HUES64 (cell line): ENCODE measurements around the gene MGMT.
A peak's percentile ranks its signal among the peaks of the same experiment; 100 is the strongest.

ENCODE experiments used
- H3K27ac ChIP-seq: 2 replicates; pipeline ENCODE4 v1.7.0; 2013; ENCODE audit warnings: low read depth, low read length, inconsistent platforms
- H3K27me3 ChIP-seq: 2 replicates; pipeline ENCODE4 v1.6.1; 2013; ENCODE audit warnings: mild to moderate bottlenecking, low read length; ENCODE audit not compliant: insufficient read depth
- H3K36me3 ChIP-seq: 2 replicates; pipeline ENCODE4 v1.6.1; 2013; ENCODE audit warnings: mild to moderate bottlenecking, low read length; ENCODE audit not compliant: insufficient read depth
- H3K4me1 ChIP-seq: 2 replicates; pipeline ENCODE4 v1.6.1; 2013; ENCODE audit warnings: mild to moderate bottlenecking, low read length, moderate library complexity; ENCODE audit not compliant: insufficient read depth
- H3K4me3 ChIP-seq: 2 replicates; pipeline ENCODE4 v1.5.1; 2013; ENCODE audit warnings: mild to moderate bottlenecking, low read length, moderate library complexity
- H3K9ac ChIP-seq: 2 replicates; pipeline ENCODE4 v1.6.1; 2013; ENCODE audit warnings: mild to moderate bottlenecking, low read depth, low read length
- H3K9me3 ChIP-seq: 2 replicates; pipeline ENCODE4 v1.6.1; 2013; ENCODE audit warnings: low read depth, low read length; ENCODE audit not compliant: insufficient read depth
- WGBS: fragments of 150-250, 120-280 bp; methylation state at CpG from one replicate; pipeline ENCODE4 v1.1.7; 2013; ENCODE audit warnings: missing lambda C conversion rate; 5-methylcytosine and 5-hydroxymethylcytosine counted together

MGMT gene

DNA sequence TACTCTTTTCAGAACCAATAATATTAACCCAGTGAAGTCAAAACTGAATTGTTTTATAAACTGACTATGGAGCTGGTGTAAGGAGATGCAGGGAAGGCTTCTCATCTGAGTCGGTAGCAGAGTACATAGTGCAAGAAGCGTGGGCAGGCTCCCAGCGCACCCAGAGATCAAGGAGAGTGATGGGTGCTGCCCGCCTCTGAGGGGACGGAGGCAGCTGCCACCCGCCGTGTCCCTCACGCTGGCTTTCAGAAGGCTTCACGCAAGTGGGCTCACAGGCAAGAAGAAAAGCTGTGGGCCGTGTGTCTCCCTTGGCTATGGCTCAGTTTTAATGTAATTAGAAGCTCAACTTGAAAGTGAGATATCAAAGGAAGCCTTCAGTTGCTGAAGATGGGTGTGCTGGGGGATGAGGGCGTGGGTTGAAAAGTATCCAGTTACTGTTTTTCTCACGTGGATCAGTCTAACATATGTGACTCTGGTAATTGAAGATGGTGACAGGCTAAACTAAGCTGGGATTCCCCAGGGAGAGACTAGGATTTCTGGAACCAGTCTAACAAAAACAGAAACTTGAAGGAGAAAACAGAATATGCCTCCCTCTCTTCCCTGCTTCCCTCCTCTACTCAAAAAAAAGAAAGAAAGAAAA, 159.9 kb downstream of the MGMT start:
- no peak overlapping the region for H3K4me3 ChIP-seq
- H3K9me3 ChIP-seq, result no peaks in the 10 kb centered on the region
- no peak overlapping the region for H3K27ac ChIP-seq
- no peaks in the 10 kb centered on the region for H3K36me3 ChIP-seq
- no peaks in the 10 kb centered on the region for H3K27me3 ChIP-seq
- H3K4me1 ChIP-seq, result peaks cover 9% of the 10 kb centered on the region; the same call in 1 of the 2 replicates
- H3K9ac ChIP-seq, result no peak overlapping the region
- WGBS, result 92% methylated on average over 12 of the region's 12 CpGs

DNA sequence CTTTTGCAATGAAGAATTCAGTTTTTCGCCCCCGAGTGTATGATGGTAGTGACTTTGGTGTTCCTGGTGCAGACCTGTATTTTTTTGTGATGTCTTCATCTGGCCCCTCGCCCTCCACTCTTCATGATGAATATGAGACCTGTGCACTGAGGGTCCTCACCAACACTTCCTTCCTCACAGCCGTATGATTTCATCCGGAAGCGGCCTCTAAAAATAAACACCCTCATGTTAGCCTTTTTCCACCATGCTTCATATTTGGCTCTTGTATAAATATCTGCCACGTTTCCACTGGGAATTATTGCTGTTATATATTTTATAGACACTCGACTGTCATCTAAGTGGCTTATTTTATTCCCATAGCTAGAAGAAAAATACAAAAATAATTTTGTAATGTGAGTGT, 160.4 kb downstream of the MGMT start:
- WGBS, result 94% methylated on average over 8 of the region's 8 CpGs
- Histone ChIP-seq H3K27me3 (no peaks in the 10 kb centered on the region), H3K27ac (no peak overlapping the region), H3K9me3 (no peaks in the 10 kb centered on the region), H3K9ac (no peak overlapping the region), H3K36me3 (no peaks in the 10 kb centered on the region), H3K4me1 (peaks cover 5% of the 10 kb centered on the region; the same call in 1 of the 2 replicates), H3K4me3 (no peak overlapping the region)

DNA sequence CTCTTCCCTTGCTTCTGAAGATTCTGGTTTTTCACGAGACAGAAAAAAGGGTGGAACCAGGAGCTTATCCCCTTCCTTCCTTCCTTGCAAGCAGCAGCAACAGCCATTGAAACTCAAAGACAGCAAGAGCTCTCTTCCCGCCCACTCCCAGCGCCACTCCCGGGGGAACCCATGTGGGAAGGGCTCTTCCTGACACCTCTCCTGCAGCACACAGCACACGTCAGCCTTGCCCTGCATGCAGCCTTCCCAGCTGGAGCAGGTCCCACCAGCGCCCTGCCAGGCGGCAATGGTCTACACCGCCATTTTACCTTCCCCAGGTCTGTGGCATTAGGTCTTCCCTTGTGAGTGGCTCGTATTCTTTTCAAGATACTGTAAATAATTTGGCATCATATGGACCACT, 161.8 kb downstream of the MGMT start:
- Histone ChIP-seq H3K4me1 (no peaks in the 10 kb centered on the region), H3K36me3 (no peaks in the 10 kb centered on the region), H3K9ac (no peak overlapping the region), H3K27me3 (no peaks in the 10 kb centered on the region), H3K27ac (no peak overlapping the region), H3K9me3 (no peaks in the 10 kb centered on the region), H3K4me3 (no peak overlapping the region)
- WGBS, result 84% methylated on average over 9 of the region's 9 CpGs

DNA sequence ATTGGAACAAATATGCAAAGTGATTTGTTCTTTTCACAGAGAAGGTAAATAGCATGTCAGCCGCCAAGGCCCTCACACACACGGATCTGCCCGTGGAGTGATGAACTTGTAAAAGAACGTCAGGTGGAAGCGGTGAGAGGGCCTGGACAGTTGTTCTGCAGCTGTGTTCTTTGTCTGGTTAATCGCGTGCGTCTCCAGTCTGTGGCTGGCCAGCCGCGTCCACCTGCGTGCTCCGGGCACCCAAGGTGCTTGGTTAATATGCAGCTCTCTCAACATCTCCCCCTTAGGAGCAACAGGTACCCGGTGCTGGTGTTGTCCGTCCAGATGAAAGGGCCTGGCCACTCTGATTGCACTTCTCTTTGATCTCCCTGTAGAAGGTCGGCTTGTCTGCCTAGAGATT, 162.9 kb downstream of the MGMT start:
- no peak overlapping the region for H3K9ac ChIP-seq
- H3K36me3 ChIP-seq, result no peaks in the 10 kb centered on the region
- no peaks in the 10 kb centered on the region; the same call in 1 of the 2 replicates for H3K4me1 ChIP-seq
- H3K9me3 ChIP-seq, result no peaks in the 10 kb centered on the region
- no peak overlapping the region for H3K27ac ChIP-seq
- no peak overlapping the region for H3K4me3 ChIP-seq
- no peaks in the 10 kb centered on the region for H3K27me3 ChIP-seq
- 97% methylated on average over 15 of the region's 15 CpGs for WGBS

DNA sequence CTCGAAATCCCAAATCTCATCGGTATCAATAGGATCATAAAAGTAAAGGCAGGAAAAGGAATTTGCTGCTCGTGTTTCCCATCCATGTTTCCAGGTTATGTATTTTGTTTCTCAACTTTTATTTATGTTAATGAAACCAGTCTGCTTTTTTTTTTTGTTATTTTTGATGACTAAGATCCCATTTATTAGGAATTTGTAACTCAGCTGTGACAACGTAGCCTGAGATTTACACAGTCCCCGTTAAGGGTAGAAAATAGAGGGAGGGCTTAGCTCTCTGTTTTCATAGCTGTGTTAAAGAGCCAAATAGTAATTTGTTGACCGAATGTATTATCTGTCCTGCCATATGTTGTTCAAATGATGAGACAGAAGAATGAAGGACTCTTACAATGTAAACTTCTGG, 164.0 kb downstream of the MGMT start:
- 91% methylated on average over 6 of the region's 6 CpGs for WGBS
- H3K9me3 ChIP-seq, result no peaks in the 10 kb centered on the region

DNA sequence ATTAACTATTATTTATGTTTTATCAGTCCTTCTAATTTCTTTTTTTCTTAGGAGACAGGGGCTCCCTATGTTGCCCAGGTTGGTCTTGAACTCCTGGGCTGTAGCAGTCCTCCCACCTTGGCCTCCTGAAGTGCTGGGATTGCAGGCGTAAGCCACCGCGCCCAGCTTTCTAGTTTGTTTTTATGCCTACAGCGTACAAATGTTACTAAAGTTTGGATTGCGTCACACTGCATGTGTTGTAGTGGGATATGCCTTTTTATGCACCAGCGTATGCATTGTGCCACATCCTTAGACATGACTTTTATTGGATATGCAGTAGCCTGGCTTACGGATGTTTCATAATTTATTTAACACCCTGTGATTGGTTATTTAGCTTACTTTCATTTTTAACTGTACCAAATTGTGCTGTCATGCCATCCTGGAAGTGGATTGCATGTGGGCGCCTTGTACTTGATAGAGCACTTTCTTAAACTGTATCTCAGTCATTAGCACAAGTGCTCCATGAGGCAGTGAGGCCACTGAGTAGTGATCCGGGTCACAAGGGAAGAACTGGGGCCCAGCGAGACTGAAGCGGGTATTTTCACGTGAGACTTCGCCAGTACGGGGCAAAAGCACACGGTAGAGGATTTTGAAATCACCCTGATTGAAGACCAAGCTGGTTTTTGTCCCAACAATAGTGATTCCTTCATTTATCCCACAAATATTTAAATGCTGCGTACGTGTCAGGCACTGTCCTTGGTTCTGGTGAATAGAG, 165.0 kb downstream of the MGMT start:
- H3K4me3 ChIP-seq, result no peak overlapping the region
- no peaks in the 10 kb centered on the region for H3K36me3 ChIP-seq
- H3K4me1 ChIP-seq, result peaks cover 12% of the 10 kb centered on the region
- no peak overlapping the region for H3K27ac ChIP-seq
- H3K9ac ChIP-seq, result no peak overlapping the region
- H3K27me3 ChIP-seq, result no peaks in the 10 kb centered on the region
- H3K9me3 ChIP-seq, result no peaks in the 10 kb centered on the region
- 96% methylated on average over 16 of the region's 17 CpGs for WGBS

More for the DNA sequence above, 164.0 kb downstream of the MGMT start:
- Histone ChIP-seq H3K36me3 (no peaks in the 10 kb centered on the region), H3K27me3 (no peaks in the 10 kb centered on the region), H3K4me3 (no peak overlapping the region), H3K9ac (no peak overlapping the region), H3K27ac (no peak overlapping the region), H3K4me1 (peaks cover 2% of the 10 kb centered on the region; the same call in 1 of the 2 replicates)

DNA sequence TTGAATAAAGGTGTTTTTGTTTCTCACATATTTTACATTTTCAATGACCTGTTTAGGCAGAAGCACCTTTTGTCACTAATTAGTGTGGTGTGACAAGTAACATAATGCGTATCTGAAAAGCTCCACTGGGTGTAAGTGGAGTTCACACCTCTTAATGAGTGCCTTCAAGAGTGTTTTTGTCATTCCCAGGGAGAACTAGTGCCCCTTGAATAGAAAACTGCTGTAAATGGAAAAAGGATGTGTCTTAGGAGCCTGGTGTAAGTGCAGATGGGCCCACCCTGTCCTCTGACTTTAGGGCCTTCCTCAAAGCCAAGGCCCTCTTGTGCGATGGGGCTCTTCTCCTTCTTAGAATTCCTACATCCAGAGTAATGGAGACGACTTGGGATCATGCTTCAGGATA, 170.0 kb downstream of the MGMT start:
- no peaks in the 10 kb centered on the region for H3K27me3 ChIP-seq
- peaks cover 17% of the 10 kb centered on the region for H3K4me1 ChIP-seq
- no peak overlapping the region for H3K9ac ChIP-seq
- 55% methylated on average over 3 of the region's 3 CpGs for WGBS
- H3K4me3 ChIP-seq, result no peak overlapping the region
- peak overlapping the region; percentile 38; the same call in 1 of the 2 replicates for H3K27ac ChIP-seq
- H3K9me3 ChIP-seq, result no peaks in the 10 kb centered on the region
- no peaks in the 10 kb centered on the region for H3K36me3 ChIP-seq

DNA sequence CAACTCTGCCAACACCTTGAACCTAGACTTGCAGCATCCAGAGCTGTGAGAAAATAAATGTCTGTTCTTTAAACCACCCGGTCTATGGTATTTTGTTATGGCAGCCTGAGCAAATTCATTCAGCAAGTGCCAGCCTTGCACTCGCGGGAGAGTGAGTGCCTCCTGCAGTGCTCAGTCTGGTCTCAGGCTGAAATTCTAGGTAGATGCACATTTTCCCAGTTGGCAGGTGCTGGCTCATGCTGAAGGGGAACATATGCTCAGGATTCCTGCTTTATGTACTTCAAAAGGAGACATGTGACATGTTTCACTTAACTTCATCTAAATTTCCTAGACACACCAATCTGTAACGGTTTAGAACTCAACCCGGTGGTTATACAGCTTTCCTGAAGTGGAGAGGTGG, 170.8 kb downstream of the MGMT start:
- no peaks in the 10 kb centered on the region for H3K27me3 ChIP-seq
- no peak overlapping the region for H3K27ac ChIP-seq
- WGBS, result 86% methylated on average over 5 of the region's 5 CpGs
- H3K4me3 ChIP-seq, result no peak overlapping the region
- peaks cover 25% of the 10 kb centered on the region for H3K4me1 ChIP-seq
- no peak overlapping the region for H3K9ac ChIP-seq
- H3K36me3 ChIP-seq, result no peaks in the 10 kb centered on the region
- H3K9me3 ChIP-seq, result no peaks in the 10 kb centered on the region

DNA sequence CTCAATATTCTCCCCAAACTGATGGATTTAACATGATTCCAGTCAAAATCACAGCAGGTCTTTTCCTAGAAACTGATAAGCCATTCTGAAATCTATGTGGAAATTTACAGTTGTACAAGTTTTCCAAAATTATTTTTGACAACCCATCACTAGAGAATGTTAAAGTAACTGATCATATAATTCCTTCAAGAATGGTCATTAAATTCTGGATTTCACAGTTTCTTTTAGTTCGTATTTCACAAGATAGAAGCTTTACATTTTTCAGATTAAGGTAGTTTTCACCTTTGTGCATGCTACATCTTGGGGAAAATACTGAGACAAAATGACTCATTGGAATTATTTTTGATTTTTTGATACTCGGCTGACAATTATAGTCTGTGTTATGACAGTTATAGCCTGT, 174.3 kb downstream of the MGMT start:
- no peaks in the 10 kb centered on the region for H3K27me3 ChIP-seq
- no peak overlapping the region for H3K27ac ChIP-seq
- no peak overlapping the region for H3K9ac ChIP-seq
- H3K9me3 ChIP-seq, result no peaks in the 10 kb centered on the region
- WGBS, result 96% methylated on average over 2 of the region's 2 CpGs
- peaks cover 27% of the 10 kb centered on the region for H3K4me1 ChIP-seq
- no peaks in the 10 kb centered on the region for H3K36me3 ChIP-seq
- H3K4me3 ChIP-seq, result no peak overlapping the region

DNA sequence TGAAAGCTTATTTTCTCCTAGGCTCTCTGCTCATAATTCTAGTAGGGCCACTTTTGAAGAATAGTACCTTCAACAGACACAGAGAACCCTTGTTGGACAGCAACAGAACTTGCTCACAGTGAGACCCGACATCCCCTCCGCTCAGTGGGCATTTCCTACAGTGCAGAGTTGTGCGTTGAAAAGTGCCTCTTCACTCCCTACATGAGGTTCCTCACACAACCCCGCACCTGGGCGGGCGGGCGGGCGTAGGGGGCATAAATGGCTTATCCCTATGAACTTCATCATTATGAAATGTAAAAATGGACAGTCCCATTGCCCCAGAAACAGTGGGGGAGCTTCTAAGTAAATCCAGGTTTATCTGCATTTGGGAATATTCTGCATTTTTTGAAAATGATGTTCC, 174.9 kb downstream of the MGMT start:
- H3K36me3 ChIP-seq, result no peaks in the 10 kb centered on the region
- WGBS, result 92% methylated on average over 6 of the region's 8 CpGs
- no peak overlapping the region for H3K27ac ChIP-seq
- H3K4me1 ChIP-seq, result peaks cover 21% of the 10 kb centered on the region
- H3K27me3 ChIP-seq, result no peaks in the 10 kb centered on the region
- H3K9me3 ChIP-seq, result no peaks in the 10 kb centered on the region
- no peak overlapping the region for H3K4me3 ChIP-seq
- H3K9ac ChIP-seq, result no peak overlapping the region

DNA sequence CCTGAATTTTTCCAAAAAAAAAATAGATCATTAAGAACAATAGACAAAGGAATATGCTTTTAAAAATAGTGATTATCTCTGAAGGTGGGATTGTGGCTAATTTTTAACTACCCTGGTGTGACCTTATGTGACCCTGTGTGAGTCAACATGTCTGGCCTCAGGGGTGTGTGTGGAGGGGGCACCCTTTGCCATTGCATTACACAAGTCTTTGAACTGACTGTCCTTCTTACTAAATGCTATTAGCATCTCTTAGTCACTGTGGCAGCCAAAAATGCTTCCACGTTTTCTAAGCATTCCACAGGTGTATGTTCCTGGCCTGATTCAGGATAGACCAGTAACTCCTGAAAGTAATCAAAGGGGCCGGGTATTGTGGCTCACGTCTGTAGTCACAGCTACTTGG, 175.4 kb downstream of the MGMT start:
- no peak overlapping the region for H3K4me3 ChIP-seq
- peaks cover 17% of the 10 kb centered on the region for H3K4me1 ChIP-seq
- H3K27ac ChIP-seq, result no peak overlapping the region
- 62% methylated on average over 3 of the region's 3 CpGs for WGBS
- no peaks in the 10 kb centered on the region for H3K36me3 ChIP-seq
- no peaks in the 10 kb centered on the region for H3K9me3 ChIP-seq
- no peaks in the 10 kb centered on the region for H3K27me3 ChIP-seq
- no peak overlapping the region for H3K9ac ChIP-seq
